Omental fat pad (tissue), 4 donors: ENCODE measurements around the gene THOC2. TPM values are rescaled to one million over a fixed set of nuclear protein-coding genes. Genes with fewer than 3 reads are reported as not detected.

Source experiments
- ATAC-seq: fragments of 150-250 bp; one replicate; pipeline ENCODE4 v1.9.1; 2016; ENCODE audit warnings: mild to moderate bottlenecking, moderate library complexity; ENCODE audit not compliant: low FRiP score
- DNase-seq: peaks from one replicate; pipeline ENCODE4 v3.0.0-alpha.2; 2019; ENCODE audit warnings: low spot score
- CTCF ChIP-seq, 3 donors: fragments of 450-650 bp; IDR thresholded peaks; one replicate each; pipeline ENCODE4 v1.5.1; 2016 to 2017; ENCODE audit warnings: antibody characterized with exemption in 3 of 3, mild to moderate bottlenecking in 3 of 3, moderate library complexity in 2 of 3
- total RNA-seq, 4 donors: library from RNA; depleted of rRNA; stranded (reverse); fragments of >200 nt; gene quantifications; one replicate each; pipeline ENCODE4 v1.1.0, GENCODE V29; 2016

THOC2 gene
- total RNA-seq, 4 donors from 2014 or later, result 64.0 to 111 (median 77.7) TPM

- DNase-seq (no peak), ATAC-seq (no peak)
- TF ChIP-seq CTCF (IDR thresholded peaks at IDR 0.05), result no peak
Observed at GRCh38 chrX:123704781-123705180, 28.1 kb downstream of the THOC2 start.

- DNase-seq (no peak), ATAC-seq (no peak)
- TF ChIP-seq CTCF (IDR thresholded peaks at IDR 0.05), result no peak
Observed at GRCh38 chrX:123698979-123699520, 33.8 kb downstream of the THOC2 start.

- ATAC-seq (no peak), DNase-seq (no peak)
- TF ChIP-seq CTCF (IDR thresholded peaks at IDR 0.05), result no peak
Observed at GRCh38 chrX:123696334-123696733, 36.5 kb downstream of the THOC2 start.

GRCh38 chrX:123695242-123695641 lies 37.6 kb downstream of the THOC2 start:
- ATAC-seq (no peak), DNase-seq (no peak)
- no peak for TF ChIP-seq CTCF (IDR thresholded peaks at IDR 0.05)

- no peak for DNase-seq
- ATAC-seq, result no peak
- no peak for TF ChIP-seq CTCF (IDR thresholded peaks at IDR 0.05)
Observed at GRCh38 chrX:123691776-123692175, 41.1 kb downstream of the THOC2 start.

GRCh38 chrX:123688524-123688923 lies 44.3 kb downstream of the THOC2 start:
- DNase-seq (no peak), ATAC-seq (no peak)
- no peak for TF ChIP-seq CTCF (IDR thresholded peaks at IDR 0.05)

GRCh38 chrX:123685232-123685631 lies 47.6 kb downstream of the THOC2 start:
- no peak for DNase-seq
- no peak for ATAC-seq
- TF ChIP-seq CTCF (IDR thresholded peaks at IDR 0.05), result no peak
